Muscle layer of colon (tissue), 2 donors: Measurements from ENCODE around the gene RUFY1.
A peak's percentile ranks its signal among the peaks of the same experiment; 100 is the strongest.
"Not testable (repeated sequence)": the region's sequence is repeated elsewhere in the genome, so short reads cannot be mapped to it uniquely, and the experiment has no call there.

Source experiments
- H3K27ac ChIP-seq: one replicate; pipeline ENCODE4 v1.7.0; 2013; ENCODE audit warnings: low read depth, mild to moderate bottlenecking, low read length, moderate library complexity
- H3K27me3 ChIP-seq, 2 donors: one replicate each; pipeline ENCODE4 v1.7.0; 2013; ENCODE audit warnings: low read length in 2 of 2, mild to moderate bottlenecking in 2 of 2; ENCODE audit not compliant: insufficient read depth in 2 of 2, control insufficient read depth in 1 of 2
- H3K36me3 ChIP-seq: one replicate; pipeline ENCODE4 v1.7.0; 2013; ENCODE audit warnings: mild to moderate bottlenecking, low read length; ENCODE audit not compliant: insufficient read depth
- H3K4me1 ChIP-seq: one replicate; pipeline ENCODE4 v1.7.0; 2013; ENCODE audit warnings: mild to moderate bottlenecking, low read length; ENCODE audit not compliant: insufficient read depth
- H3K4me3 ChIP-seq, 2 donors: one replicate each; pipeline ENCODE4 v1.7.0; 2013; ENCODE audit warnings: low read length in 2 of 2, low read depth in 1 of 2, mild to moderate bottlenecking in 1 of 2, moderate library complexity in 1 of 2
- H3K9ac ChIP-seq: one replicate; pipeline ENCODE4 v1.7.0; 2013; ENCODE audit warnings: low read length
- H3K9me3 ChIP-seq: one replicate; pipeline ENCODE4 v1.7.0; 2013; ENCODE audit warnings: mild to moderate bottlenecking, low read length
- donor health status: abdominal sarcoma.
- donor health status: Adenocarcinoma of cecum.

Gene RUFY1

DNA sequence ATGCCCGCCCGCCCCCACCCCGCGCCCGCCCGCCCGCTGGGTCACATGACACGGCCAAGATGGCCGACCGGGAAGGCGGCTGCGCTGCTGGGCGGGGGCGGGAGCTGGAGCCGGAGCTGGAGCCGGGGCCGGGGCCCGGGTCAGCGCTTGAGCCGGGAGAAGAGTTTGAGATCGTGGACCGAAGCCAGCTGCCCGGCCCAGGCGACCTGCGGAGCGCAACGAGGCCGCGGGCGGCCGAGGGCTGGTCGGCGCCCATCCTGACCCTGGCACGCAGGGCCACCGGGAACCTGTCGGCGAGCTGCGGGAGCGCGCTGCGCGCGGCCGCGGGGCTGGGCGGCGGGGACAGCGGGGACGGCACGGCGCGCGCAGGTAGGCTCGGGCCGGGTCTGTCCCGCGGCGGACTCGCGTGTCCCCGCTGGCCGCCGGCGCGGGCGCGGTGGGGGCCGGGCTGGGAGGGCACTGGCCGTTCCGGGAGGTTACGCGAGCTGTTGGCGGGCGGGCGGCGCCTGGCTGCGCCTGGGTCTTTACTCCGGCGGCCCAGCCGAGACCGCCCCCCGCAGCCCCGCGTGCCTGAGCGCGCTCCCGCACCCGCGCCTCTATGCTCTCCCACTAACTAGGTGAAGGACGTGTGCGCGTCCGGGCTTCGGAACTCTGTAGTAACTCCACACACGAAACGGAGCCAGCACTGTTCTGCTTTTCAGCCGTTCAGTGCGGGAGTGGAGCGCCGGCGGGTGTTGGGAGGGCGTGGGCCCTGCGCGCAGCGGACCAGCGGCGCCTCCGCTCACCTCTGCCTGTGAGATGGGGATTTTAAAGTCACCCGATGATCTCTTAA, at the start of gene RUFY1:
TSS of gene RUFY1 (plus strand) at position 44 of the 832 bp plus-strand sequence. CDS start at position 60, 16 bp downstream.
- no peaks in the 10 kb centered on the region for H3K9me3 ChIP-seq
- peaks cover 12% of the 10 kb centered on the region for H3K4me1 ChIP-seq
- no peaks in the 10 kb centered on the region for H3K27me3 ChIP-seq
- no peaks in the 10 kb centered on the region for H3K36me3 ChIP-seq
- peak within 1 kb of the TSS; percentile 58 for H3K9ac ChIP-seq
- peak within 1 kb of the TSS; percentile 89 for H3K27ac ChIP-seq
- H3K4me3 ChIP-seq = peak within 1 kb of the TSS; percentile 49 to 81

GRCh38 chr5:179501997-179502396, 48.4 kb upstream of the RUFY1 start:
- H3K4me3 ChIP-seq, H3K9me3 ChIP-seq, H3K27ac ChIP-seq, H3K4me1 ChIP-seq, H3K36me3 ChIP-seq, H3K27me3 ChIP-seq, H3K9ac ChIP-seq: not testable (repeated sequence)

- H3K4me3 ChIP-seq, H3K9me3 ChIP-seq, H3K9ac ChIP-seq, H3K27ac ChIP-seq, H3K27me3 ChIP-seq, H3K4me1 ChIP-seq, H3K36me3 ChIP-seq: not testable (repeated sequence)
These were observed 47.9 kb upstream of the RUFY1 start for GRCh38 chr5:179502420-179502819.

GRCh38 chr5:179504191-179504590, 46.2 kb upstream of the RUFY1 start:
- Histone ChIP-seq H3K4me3 (no peak overlapping the region), H3K9me3 (no peaks in the 10 kb centered on the region), H3K27ac (no peak overlapping the region), H3K27me3 (no peaks in the 10 kb centered on the region), H3K9ac (no peak overlapping the region), H3K36me3 (no peaks in the 10 kb centered on the region), H3K4me1 (no peaks in the 10 kb centered on the region)

GRCh38 chr5:179504600-179505396, 45.6 kb upstream of the RUFY1 start:
- Histone ChIP-seq H3K27me3 (no peaks in the 10 kb centered on the region), H3K9ac (no peak overlapping the region), H3K36me3 (no peaks in the 10 kb centered on the region), H3K9me3 (no peaks in the 10 kb centered on the region), H3K4me1 (no peaks in the 10 kb centered on the region), H3K27ac (no peak overlapping the region), H3K4me3 (no peak overlapping the region)

DNA sequence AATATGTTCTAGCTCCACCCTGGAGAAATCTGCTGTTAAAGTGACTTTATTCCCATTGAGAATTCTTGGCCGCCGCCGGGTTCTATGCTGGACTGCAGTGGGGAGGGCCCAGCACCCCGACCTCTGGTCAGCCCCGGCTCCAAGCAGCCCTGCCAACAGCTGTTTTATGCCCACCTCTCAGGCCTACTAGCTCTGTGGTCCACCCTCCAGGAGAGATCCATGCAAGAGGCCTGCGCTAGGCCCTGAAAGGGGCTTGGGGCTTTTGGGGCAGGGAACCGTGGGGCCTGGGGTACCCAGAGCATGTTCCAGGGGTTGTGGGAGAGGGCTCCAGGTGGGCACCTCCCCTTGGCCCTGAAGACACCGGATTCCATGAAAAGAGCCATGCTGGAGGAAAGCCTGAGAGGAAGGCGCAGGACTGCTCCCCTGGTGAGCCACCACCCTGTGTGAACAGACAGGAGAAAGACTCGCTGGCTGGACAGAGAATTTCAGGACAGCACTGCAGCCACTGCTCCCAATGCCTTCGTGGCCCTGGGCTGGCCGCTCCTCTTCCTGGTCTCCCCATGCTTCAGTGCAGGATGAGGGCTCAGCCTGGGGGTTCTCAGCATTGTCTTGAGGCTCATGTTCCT, 44.6 kb upstream of the RUFY1 start:
- H3K27ac ChIP-seq = no peak overlapping the region
- no peaks in the 10 kb centered on the region for H3K4me1 ChIP-seq
- H3K9me3 ChIP-seq = no peaks in the 10 kb centered on the region
- H3K9ac ChIP-seq = no peak overlapping the region
- H3K4me3 ChIP-seq = no peak overlapping the region
- no peaks in the 10 kb centered on the region for H3K27me3 ChIP-seq
- H3K36me3 ChIP-seq = no peaks in the 10 kb centered on the region

GRCh38 chr5:179509239-179509638, 41.1 kb upstream of the RUFY1 start:
- no peak overlapping the region for H3K9ac ChIP-seq
- no peaks in the 10 kb centered on the region for H3K27me3 ChIP-seq
- no peak overlapping the region for H3K4me3 ChIP-seq
- H3K4me1 ChIP-seq = no peaks in the 10 kb centered on the region
- H3K27ac ChIP-seq = no peak overlapping the region
- no peaks in the 10 kb centered on the region for H3K36me3 ChIP-seq
- H3K9me3 ChIP-seq = no peaks in the 10 kb centered on the region

DNA sequence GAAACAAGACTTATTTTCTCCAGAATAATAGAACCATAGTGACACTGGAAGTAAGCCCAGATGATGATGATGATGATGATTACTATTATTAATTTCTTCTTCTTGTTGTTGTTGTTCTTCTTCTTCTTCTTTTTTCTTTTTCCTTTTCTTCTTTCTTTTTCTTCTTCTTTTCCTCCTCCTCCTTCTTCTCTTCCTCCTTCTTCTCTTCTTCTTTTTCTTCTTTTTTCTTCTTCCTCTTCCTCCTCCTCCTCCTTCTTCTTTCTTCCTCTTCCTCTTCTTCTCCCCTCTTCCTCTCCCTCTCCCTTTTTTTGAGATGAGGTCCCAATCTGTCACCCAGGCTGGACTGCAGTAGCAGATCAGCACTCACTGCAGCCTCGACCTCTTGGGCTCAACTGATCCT, 40.5 kb upstream of the RUFY1 start:
- no peaks in the 10 kb centered on the region for H3K27me3 ChIP-seq
- H3K4me1 ChIP-seq = no peaks in the 10 kb centered on the region
- no peaks in the 10 kb centered on the region for H3K36me3 ChIP-seq
- H3K4me3 ChIP-seq = no peak overlapping the region
- no peak overlapping the region for H3K9ac ChIP-seq
- H3K27ac ChIP-seq = no peak overlapping the region
- H3K9me3 ChIP-seq = no peaks in the 10 kb centered on the region

DNA sequence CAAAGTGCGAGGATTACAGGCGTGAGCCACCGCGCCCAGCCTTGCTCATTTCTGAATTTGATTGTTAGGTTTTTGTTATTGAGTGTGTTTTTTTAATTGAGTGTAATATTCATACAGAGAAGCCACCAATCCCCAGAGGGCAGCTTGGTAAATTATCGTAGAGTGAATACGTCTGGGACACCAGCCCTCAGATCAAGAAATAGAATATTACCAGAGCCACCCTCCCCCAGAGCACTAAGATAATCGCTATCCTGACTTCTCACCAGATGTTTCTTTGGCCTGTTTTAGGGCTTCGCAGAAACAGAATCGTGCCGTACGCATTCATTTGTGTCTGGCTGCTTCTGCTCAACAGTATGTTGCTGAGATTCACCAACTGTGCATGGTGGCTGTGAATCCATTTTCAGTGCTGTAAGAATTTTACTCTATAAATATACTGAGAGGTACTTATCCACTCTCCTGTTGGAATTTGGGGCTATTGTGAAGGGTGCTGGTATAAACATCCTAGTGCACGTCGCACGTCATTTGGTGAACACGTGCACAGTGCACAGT, 37.8 kb upstream of the RUFY1 start:
- H3K27ac ChIP-seq = no peak overlapping the region
- H3K4me3 ChIP-seq = no peak overlapping the region
- H3K9ac ChIP-seq = no peak overlapping the region
- no peaks in the 10 kb centered on the region for H3K9me3 ChIP-seq
- no peaks in the 10 kb centered on the region for H3K4me1 ChIP-seq
- no peaks in the 10 kb centered on the region for H3K36me3 ChIP-seq
- no peaks in the 10 kb centered on the region for H3K27me3 ChIP-seq

- H3K36me3 ChIP-seq, H3K9me3 ChIP-seq, H3K4me1 ChIP-seq, H3K9ac ChIP-seq, H3K4me3 ChIP-seq, H3K27ac ChIP-seq, H3K27me3 ChIP-seq: not testable (repeated sequence)
These were observed 34.9 kb upstream of the RUFY1 start for GRCh38 chr5:179515501-179515900.

- Histone ChIP-seq H3K27me3 (no peaks in the 10 kb centered on the region), H3K27ac (no peak overlapping the region), H3K9ac (no peak overlapping the region), H3K36me3 (no peaks in the 10 kb centered on the region), H3K4me1 (no peaks in the 10 kb centered on the region), H3K9me3 (no peaks in the 10 kb centered on the region), H3K4me3 (no peak overlapping the region)
These were observed 34.1 kb upstream of the RUFY1 start for GRCh38 chr5:179516221-179516620.
